HepG2 (cell line): ENCODE results near the gene EPHA2. TPM values are rescaled to one million over a fixed set of nuclear protein-coding genes. Genes with fewer than 3 reads are reported as not detected.

ENCODE experiments used
- BRCA1 ChIP-seq: sonication (generic); formaldehyde crosslinking; IDR thresholded peaks from 2 replicates; pipeline ENCODE4 v1.4.0; 2020; ENCODE audit warnings: missing genetic modification reagents
- CSRNP1 ChIP-seq: sonication (generic); formaldehyde crosslinking; IDR thresholded peaks from 2 replicates; pipeline ENCODE4 v1.8.1; 2023; ENCODE audit warnings: mild to moderate bottlenecking, missing genetic modification reagents
- E2F2 ChIP-seq: sonication (generic); formaldehyde crosslinking; IDR thresholded peaks from 2 replicates; pipeline ENCODE4 v1.4.0; 2020; ENCODE audit warnings: missing genetic modification reagents, borderline replicate concordance
- HNF4G ChIP-seq, 2 experiments: sonication (generic) in 1 of 2; formaldehyde crosslinking in 1 of 2; IDR thresholded peaks; 2 replicates each; pipeline versions ENCODE4 v1.4.0 to v1.6.1; 2011 to 2020; ENCODE audit warnings: borderline replicate concordance in 2 of 2, low read depth in 2 of 2, mild to moderate bottlenecking in 2 of 2, low read length in 1 of 2, missing genetic modification reagents in 1 of 2, moderate library complexity in 1 of 2
- KLF13 ChIP-seq: sonication (generic); formaldehyde crosslinking; IDR thresholded peaks from 2 replicates; pipeline ENCODE4 v1.4.0; 2020; ENCODE audit warnings: mild to moderate bottlenecking, missing genetic modification reagents
- MTF2 ChIP-seq: sonication (generic); formaldehyde crosslinking; IDR thresholded peaks from 2 replicates; pipeline ENCODE4 v1.5.0; 2020; ENCODE audit warnings: missing genetic modification reagents, borderline replicate concordance
- RARG ChIP-seq: sonication (generic); formaldehyde crosslinking; IDR thresholded peaks from 2 replicates; pipeline ENCODE4 v1.4.0; 2020; ENCODE audit warnings: low read depth, mild to moderate bottlenecking, missing genetic modification reagents
- REXO4 ChIP-seq: sonication (generic); formaldehyde crosslinking; IDR thresholded peaks from 2 replicates; pipeline ENCODE4 v1.8.0; 2022; ENCODE audit warnings: missing genetic modification reagents, mild to moderate bottlenecking, borderline replicate concordance
- RFXAP ChIP-seq: sonication (generic); formaldehyde crosslinking; IDR thresholded peaks from 2 replicates; pipeline ENCODE4 v1.4.0; 2020; ENCODE audit warnings: missing genetic modification reagents, borderline replicate concordance
- SMC3 ChIP-seq: IDR thresholded peaks from 2 replicates; pipeline ENCODE4 v1.6.1; 2011; ENCODE audit warnings: low read length, improper control_type of control experiment
- SP1 ChIP-seq, 2 experiments: fragments of 450-650 bp in 1 of 2; sonication (generic) in 1 of 2; formaldehyde crosslinking in 1 of 2; IDR thresholded peaks; 2 replicates each; pipeline versions ENCODE4 v1.4.0 to v1.6.1; 2016 to 2020; ENCODE audit warnings: missing genetic modification reagents in 1 of 2
- TEAD3 ChIP-seq: optimal IDR thresholded peaks from 2 replicates; pipeline ENCODE3; 2016; ENCODE audit warnings: borderline replicate concordance
- TOPORS ChIP-seq: sonication (generic); formaldehyde crosslinking; IDR thresholded peaks from 2 replicates; pipeline ENCODE4 v1.8.0; 2023; ENCODE audit warnings: mild to moderate bottlenecking, missing genetic modification reagents
- ZFX ChIP-seq: sonication (generic); formaldehyde crosslinking; IDR thresholded peaks from 2 replicates; pipeline ENCODE4 v1.4.0; 2020; ENCODE audit warnings: mild to moderate bottlenecking, low read depth, missing genetic modification reagents, moderate library complexity
- ZNF547 ChIP-seq: sonication (generic); formaldehyde crosslinking; IDR thresholded peaks from 2 replicates; pipeline ENCODE4 v1.5.1; 2020; ENCODE audit warnings: mild to moderate bottlenecking, missing genetic modification reagents
- ZNF550 ChIP-seq: sonication (generic); formaldehyde crosslinking; IDR thresholded peaks from 2 replicates; pipeline ENCODE4 v1.4.0; 2020; ENCODE audit warnings: mild to moderate bottlenecking, missing genetic modification reagents, borderline replicate concordance
- ZNF572 ChIP-seq: sonication (generic); formaldehyde crosslinking; IDR thresholded peaks from 2 replicates; pipeline ENCODE4 v1.5.1; 2020; ENCODE audit warnings: mild to moderate bottlenecking, missing genetic modification reagents
- ZNF574 ChIP-seq: sonication (generic); formaldehyde crosslinking; IDR thresholded peaks from 2 replicates; pipeline ENCODE4 v1.4.0; 2020; ENCODE audit warnings: missing genetic modification reagents
- ZNF841 ChIP-seq: sonication (generic); formaldehyde crosslinking; IDR thresholded peaks from 2 replicates; pipeline ENCODE4 v1.8.1; 2023; ENCODE audit warnings: missing genetic modification reagents, borderline replicate concordance
- ZUFSP ChIP-seq: sonication (generic); formaldehyde crosslinking; IDR thresholded peaks from 2 replicates; pipeline ENCODE4 v1.9.0; 2021; ENCODE audit warnings: missing genetic modification reagents, mild to moderate bottlenecking, borderline replicate concordance
- polyA plus RNA-seq, 8 experiments: library from polyadenylated mRNA; depleted of rRNA in 3 of 8; stranded (reverse) in 7 of 8; unstranded in 1 of 8; fragments of >200 nt; fragmentation: Illumina TruSeq in 4 of 8; extraction: Trizol in 4 of 8; gene quantifications; 2 replicates each; pipeline versions ENCODE4 v1.2.1 to v1.2.3, GENCODE V29; 2011 to 2016; ENCODE audit warnings: low read depth in 4 of 8, missing spikeins in 1 of 8, mixed read lengths in 1 of 8; ENCODE audit not compliant: insufficient read depth in 1 of 8
- total RNA-seq, 5 experiments: library from RNA; depleted of rRNA; stranded (reverse); fragments of >200 nt; fragmentation: Illumina TruSeq; extraction: Trizol; gene quantifications; 2 replicates each; pipeline ENCODE4 v1.2.3, GENCODE V29; 2016; ENCODE audit warnings: low read depth in 1 of 5

The EPHA2 gene
- total and polyA plus RNA-seq, 2 of the 13 experiments (the other 11 are each of a cell fraction or from before 2014, with no cell fraction given) = 33.6 to 53.6 TPM

GRCh38 chr1:16082283-16083038 lies 73.4 kb downstream of the EPHA2 start (continued):
- no peak for TF ChIP-seq ZNF574
- no peak for TF ChIP-seq CSRNP1 (CRISPR knock-in tag)
- TF ChIP-seq MTF2 = no peak
- no peak for TF ChIP-seq BRCA1 (CRISPR knock-in tag)
- no peak for TF ChIP-seq TOPORS (CRISPR knock-in tag)
- no peak for TF ChIP-seq ZUFSP (CRISPR knock-in tag)
- peak; percentile 22 for TF ChIP-seq TEAD3 (CRISPR knock-in tag)
- TF ChIP-seq KLF13 (CRISPR knock-in tag) = no peak
- TF ChIP-seq ZNF550 = no peak
- TF ChIP-seq ZFX (CRISPR knock-in tag) = peak; percentile 59
- TF ChIP-seq ZNF547 (CRISPR knock-in tag) = 0 out of 2 replicates have a peak, but pooled peaks have one; percentile 36
- no peak for TF ChIP-seq RARG (CRISPR knock-in tag)
- no peak for TF ChIP-seq SP1 (IDR thresholded peaks at IDR 0.05)
- TF ChIP-seq SP1 (CRISPR knock-in tag; IDR thresholded peaks at IDR 0.05) = no peak
- TF ChIP-seq REXO4 = no peak
- TF ChIP-seq ZNF572 (CRISPR knock-in tag) = no peak
- TF ChIP-seq SMC3 = peak; percentile 88
- TF ChIP-seq E2F2 (CRISPR knock-in tag) = no peak
- no peak for TF ChIP-seq ZNF841 (CRISPR knock-in tag)
- no peak for TF ChIP-seq HNF4G (IDR thresholded peaks at IDR 0.05; ENCODE audit: borderline replicate concordance, low read depth, low read length)
- TF ChIP-seq HNF4G (CRISPR knock-in tag; IDR thresholded peaks at IDR 0.05; ENCODE audit: borderline replicate concordance, low read depth) = no peak
- no peak for TF ChIP-seq RFXAP (CRISPR knock-in tag)
